HG02981 (cell line): ENCODE results near the gene KATNBL1.

Source experiments
- ATAC-seq: cut with Tn5 transposase; IDR thresholded peaks from one replicate; pipeline ENCODE4 v1.9.1; 2021; ENCODE audit warnings: mild to moderate bottlenecking, moderate library complexity; ENCODE audit not compliant: unreplicated experiment

The KATNBL1 gene

GRCh38 chr15:34209421-34210282, at the start of gene KATNBL1:
Gene KATNBL1, minus strand, starts transcription at chr15:34210096. Its CDS starts 46,420 bp downstream, at chr15:34163676.
- ATAC-seq: peak; percentile 79

GRCh38 chr15:34259566-34259965, 49.7 kb upstream of the KATNBL1 start:
- no peak for ATAC-seq

- ATAC-seq: no peak
These were observed 48.3 kb upstream of the KATNBL1 start for GRCh38 chr15:34258151-34258550.

- ATAC-seq: no peak
These were observed 42.6 kb upstream of the KATNBL1 start for GRCh38 chr15:34252545-34252944.

- ATAC-seq: no peak
These were observed 38.3 kb upstream of the KATNBL1 start for GRCh38 chr15:34248190-34248589.

- no peak for ATAC-seq
These were observed 36.5 kb upstream of the KATNBL1 start for GRCh38 chr15:34246276-34246976.

GRCh38 chr15:34243226-34243625, 33.3 kb upstream of the KATNBL1 start:
- ATAC-seq: no peak

GRCh38 chr15:34242331-34242710, 32.4 kb upstream of the KATNBL1 start:
- no peak for ATAC-seq

GRCh38 chr15:34241376-34242330, 31.8 kb upstream of the KATNBL1 start:
- no peak for ATAC-seq

GRCh38 chr15:34240537-34240936, 30.6 kb upstream of the KATNBL1 start:
- ATAC-seq: no peak

GRCh38 chr15:34239151-34239808, 29.4 kb upstream of the KATNBL1 start:
- no peak for ATAC-seq

GRCh38 chr15:34233614-34234013, 23.7 kb upstream of the KATNBL1 start:
- no peak for ATAC-seq

GRCh38 chr15:34223904-34224596, 14.2 kb upstream of the KATNBL1 start:
- no peak for ATAC-seq

GRCh38 chr15:34217587-34218225, 7.8 kb upstream of the KATNBL1 start:
- no peak for ATAC-seq

- ATAC-seq: no peak
These were observed 6.8 kb upstream of the KATNBL1 start for GRCh38 chr15:34216527-34217270.

- ATAC-seq: no peak
These were observed 4.2 kb upstream of the KATNBL1 start for GRCh38 chr15:34214135-34214534.

- ATAC-seq: no peak
These were observed 3.8 kb upstream of the KATNBL1 start for GRCh38 chr15:34213690-34214089.

- ATAC-seq: no peak
These were observed 3.9 kb downstream of the KATNBL1 start for GRCh38 chr15:34206011-34206410.

GRCh38 chr15:34203936-34204335, 6.0 kb downstream of the KATNBL1 start:
- ATAC-seq: no peak
